GM20000 (cell line): ENCODE data around the gene SFXN1.

ENCODE experiments used
- DNase-seq: peaks from one replicate; pipeline ENCODE4 v3.0.0; 2012; ENCODE audit warnings: low spot score
- TF ChIP-seq, protein P1 (sequence below): IDR thresholded peaks from 2 replicates; pipeline ENCODE4 v1.5.1; 2012; ENCODE audit warnings: mild to moderate bottlenecking, control low read depth; ENCODE audit errors: extremely low read depth, missing control alignments

SFXN1 gene

GRCh38 chr5:175475248-175475647 is 3.1 kb upstream of the SFXN1 start:
- DNase-seq: no peak
- TF ChIP-seq, protein P1, sequence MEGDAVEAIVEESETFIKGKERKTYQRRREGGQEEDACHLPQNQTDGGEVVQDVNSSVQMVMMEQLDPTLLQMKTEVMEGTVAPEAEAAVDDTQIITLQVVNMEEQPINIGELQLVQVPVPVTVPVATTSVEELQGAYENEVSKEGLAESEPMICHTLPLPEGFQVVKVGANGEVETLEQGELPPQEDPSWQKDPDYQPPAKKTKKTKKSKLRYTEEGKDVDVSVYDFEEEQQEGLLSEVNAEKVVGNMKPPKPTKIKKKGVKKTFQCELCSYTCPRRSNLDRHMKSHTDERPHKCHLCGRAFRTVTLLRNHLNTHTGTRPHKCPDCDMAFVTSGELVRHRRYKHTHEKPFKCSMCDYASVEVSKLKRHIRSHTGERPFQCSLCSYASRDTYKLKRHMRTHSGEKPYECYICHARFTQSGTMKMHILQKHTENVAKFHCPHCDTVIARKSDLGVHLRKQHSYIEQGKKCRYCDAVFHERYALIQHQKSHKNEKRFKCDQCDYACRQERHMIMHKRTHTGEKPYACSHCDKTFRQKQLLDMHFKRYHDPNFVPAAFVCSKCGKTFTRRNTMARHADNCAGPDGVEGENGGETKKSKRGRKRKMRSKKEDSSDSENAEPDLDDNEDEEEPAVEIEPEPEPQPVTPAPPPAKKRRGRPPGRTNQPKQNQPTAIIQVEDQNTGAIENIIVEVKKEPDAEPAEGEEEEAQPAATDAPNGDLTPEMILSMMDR: no peak

GRCh38 chr5:175477440-175477839 is 920 bp upstream of the SFXN1 start:
- TF ChIP-seq, protein P1: no peak
- DNase-seq: no peak

DNA sequence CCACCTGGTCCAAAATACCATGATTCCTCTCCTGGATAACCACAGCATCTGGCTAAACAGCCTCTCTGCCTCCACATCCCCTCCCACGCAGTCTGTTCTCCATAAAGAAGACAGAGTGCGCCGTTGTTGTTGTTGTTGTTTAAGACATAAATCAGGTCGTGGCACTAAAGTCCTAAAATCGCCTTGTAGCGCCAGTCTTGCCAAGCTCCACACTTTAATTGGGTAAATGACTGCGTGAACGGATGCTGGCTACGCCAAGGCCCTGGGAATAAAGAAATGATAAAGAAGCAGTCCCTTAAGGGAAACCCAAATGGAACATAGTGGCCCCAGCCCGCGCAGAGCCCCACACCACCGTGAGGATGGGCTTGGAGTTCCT is 364 bp upstream of the SFXN1 start:
- TF ChIP-seq, protein P1: no peak

GRCh38 chr5:175479125-175479881 is 943 bp downstream of the SFXN1 start:
- TF ChIP-seq, protein P1: no peak
- no peak for DNase-seq

More for the DNA sequence above, 364 bp upstream of the SFXN1 start:
- no peak for DNase-seq

DNA sequence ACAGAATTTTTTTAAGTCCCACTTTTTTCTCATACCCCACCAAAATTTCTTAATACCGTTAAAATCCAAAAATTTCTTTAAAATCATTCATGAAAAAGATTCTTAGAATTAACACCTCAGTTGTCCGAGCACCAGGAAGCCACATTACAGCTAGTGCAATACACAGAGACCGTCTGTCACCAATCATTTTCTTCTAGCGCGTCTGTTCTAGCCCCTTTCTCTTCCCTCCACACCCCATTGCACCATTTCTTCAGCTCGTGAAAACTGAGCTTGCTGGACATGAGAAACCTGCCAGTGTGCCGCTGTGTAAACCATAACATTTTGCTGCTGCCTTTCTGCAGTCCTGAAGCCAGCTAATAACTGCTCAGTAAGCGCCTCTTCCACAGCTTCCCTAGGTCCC is 5.0 kb downstream of the SFXN1 start:
- TF ChIP-seq, protein P1: no peak
- no peak for DNase-seq

DNA sequence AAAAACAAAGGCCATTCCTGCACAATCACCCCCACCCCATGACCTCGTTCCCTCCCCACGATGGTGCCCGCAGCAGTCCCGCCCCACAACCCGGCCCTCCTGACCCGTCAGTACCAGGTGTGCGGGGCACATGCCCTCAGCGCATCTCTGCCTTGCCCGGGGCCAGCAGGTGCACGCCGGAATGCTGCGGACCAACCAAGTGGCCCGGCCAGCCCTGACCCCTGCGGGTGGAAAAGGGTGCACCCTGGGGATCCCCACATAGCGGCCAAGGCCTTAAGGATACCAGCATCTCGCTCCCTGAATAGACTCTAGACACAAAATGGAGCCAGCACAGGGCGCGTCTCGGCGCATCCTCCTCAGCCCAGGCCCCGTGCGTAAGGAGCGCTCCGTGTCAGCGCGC is 6.0 kb downstream of the SFXN1 start:
- TF ChIP-seq, protein P1: no peak
- DNase-seq: no peak

GRCh38 chr5:175484829-175485228 is 6.5 kb downstream of the SFXN1 start:
- no peak for DNase-seq
- TF ChIP-seq, protein P1: no peak
